Measurements from ENCODE around the gene NECAB2. TPM values are rescaled to one million over a fixed set of nuclear protein-coding genes. Genes with fewer than 3 reads are reported as not detected.

Gene NECAB2
- total RNA-seq, 4 donors from 2014 or later: not detected

- peaks cover 0 to 12% (median 5%) of the 10 kb centered on the region in 4 donors for H3K9me3 ChIP-seq
- no peak overlapping the region for H3K4me3 ChIP-seq
- no peak for DNase-seq (ENCODE audit: extremely low spot score)
- TF ChIP-seq EP300 (IDR thresholded peaks at IDR 0.05) (no peak), CTCF (IDR thresholded peaks at IDR 0.05) (no peak), POLR2A (IDR thresholded peaks at IDR 0.05; ENCODE audit: low read depth) (no peak), POLR2AphosphoS5 (IDR thresholded peaks at IDR 0.05) (no peak)
- H3K27me3 ChIP-seq: peaks cover 0 to 12% (median 0%) of the 10 kb centered on the region in 4 donors
- H3K36me3 ChIP-seq: no peaks in the 10 kb centered on the region
- no peak overlapping the region for H3K27ac ChIP-seq (replicated peaks in 1 of 4)
- intact Hi-C loops (cut with DNase I): no loop called here
- WGBS: 92% methylated on average over 10 of the region's 12 CpGs
- H3K4me1 ChIP-seq: peaks cover 0 to 7% (median 0%) of the 10 kb centered on the region in 4 donors
Measured at GRCh38 chr16:84016477-84016876, 48.4 kb downstream of the NECAB2 start.

- Histone ChIP-seq H3K4me1 (peaks cover 0 to 7% (median 0%) of the 10 kb centered on the region in 4 donors), H3K36me3 (no peaks in the 10 kb centered on the region), H3K4me3 (no peak overlapping the region), H3K27ac (replicated peaks in 1 of 4) (no peak overlapping the region), H3K27me3 (peaks cover 0 to 12% (median 0%) of the 10 kb centered on the region in 4 donors), H3K9me3 (peaks cover 0 to 20% (median 11%) of the 10 kb centered on the region in 4 donors)
- 83% methylated on average over 4 of the region's 4 CpGs for WGBS
- TF ChIP-seq EP300 (IDR thresholded peaks at IDR 0.05) (no peak), POLR2A (IDR thresholded peaks at IDR 0.05; ENCODE audit: low read depth) (no peak), POLR2AphosphoS5 (IDR thresholded peaks at IDR 0.05) (no peak), CTCF (IDR thresholded peaks at IDR 0.05) (no peak)
- no peak for DNase-seq (ENCODE audit: extremely low spot score)
- intact Hi-C loops (cut with DNase I): no loop called here
Measured at GRCh38 chr16:84018710-84019109, 50.7 kb downstream of the NECAB2 start.

DNA sequence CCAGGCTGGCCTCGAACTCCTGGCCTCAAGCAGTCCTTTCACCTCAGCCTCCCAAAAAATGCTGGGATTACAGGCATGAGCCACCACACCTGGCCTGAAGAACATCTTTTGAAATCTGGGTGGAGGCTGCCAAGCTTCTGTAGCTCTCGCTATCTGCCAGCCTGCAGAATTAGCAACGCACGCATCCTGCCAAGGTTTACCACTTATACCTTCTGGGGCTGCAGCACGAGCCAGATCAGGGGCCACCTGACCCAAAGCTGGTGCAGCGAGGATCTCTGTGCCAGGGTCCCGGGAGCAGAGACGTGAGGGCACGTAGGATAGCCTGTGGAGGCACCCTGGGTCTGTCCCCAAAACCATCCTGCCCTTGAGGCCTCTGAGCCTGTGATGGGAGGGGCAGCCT lies 52.3 kb downstream of the NECAB2 start:
- WGBS: 91% methylated on average over 9 of the region's 9 CpGs
- Histone ChIP-seq H3K36me3 (no peaks in the 10 kb centered on the region), H3K4me1 (no peaks in the 10 kb centered on the region)

GRCh38 chr16:84021488-84021887 lies 53.4 kb downstream of the NECAB2 start:
- DNase-seq (ENCODE audit: extremely low spot score): no peak
- Histone ChIP-seq H3K27ac (replicated peaks in 1 of 4) (no peak overlapping the region), H3K4me3 (no peak overlapping the region), H3K36me3 (no peaks in the 10 kb centered on the region), H3K4me1 (no peaks in the 10 kb centered on the region), H3K9me3 (peaks cover 0 to 20% (median 11%) of the 10 kb centered on the region in 4 donors), H3K27me3 (peaks cover 0 to 2% (median 0%) of the 10 kb centered on the region in 4 donors)
- intact Hi-C loops (cut with DNase I): no loop called here
- TF ChIP-seq POLR2A (IDR thresholded peaks at IDR 0.05; ENCODE audit: low read depth): no peak
- 92% methylated on average over 5 of the region's 5 CpGs for WGBS

More for the DNA sequence above, 52.3 kb downstream of the NECAB2 start:
- TF ChIP-seq POLR2A (IDR thresholded peaks at IDR 0.05; ENCODE audit: low read depth): no peak
- TF ChIP-seq POLR2AphosphoS5 (IDR thresholded peaks at IDR 0.05): no peak
- no peak for TF ChIP-seq CTCF (IDR thresholded peaks at IDR 0.05)
- no peak for TF ChIP-seq EP300 (IDR thresholded peaks at IDR 0.05)
- intact Hi-C loops (cut with DNase I): no loop called here
- H3K9me3 ChIP-seq: peaks cover 0 to 20% (median 11%) of the 10 kb centered on the region in 4 donors
- no peak overlapping the region for H3K4me3 ChIP-seq
- DNase-seq (ENCODE audit: extremely low spot score): no peak
- H3K27ac ChIP-seq (replicated peaks in 1 of 4): no peak overlapping the region
- H3K27me3 ChIP-seq: peaks cover 0 to 4% (median 0%) of the 10 kb centered on the region in 4 donors

DNA sequence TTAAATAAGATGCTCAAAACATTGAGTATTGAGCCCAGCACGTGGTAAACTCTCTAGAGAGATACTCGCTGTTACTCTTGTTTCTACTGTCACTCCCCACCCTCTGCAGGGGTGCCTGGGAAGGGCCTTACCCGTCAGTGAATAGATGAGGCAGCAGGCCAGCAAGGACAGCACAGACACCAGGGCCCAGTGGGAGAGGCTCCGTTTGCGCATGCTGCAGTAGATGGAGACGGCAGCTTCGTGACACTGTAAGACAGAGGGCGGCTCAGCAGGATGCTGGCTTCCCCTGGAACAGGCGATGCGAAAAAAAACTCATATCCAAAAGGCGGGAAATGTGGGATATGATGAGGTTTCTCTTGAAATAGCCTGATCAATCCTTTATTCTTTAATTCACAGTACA lies 54.6 kb downstream of the NECAB2 start:
- H3K27ac ChIP-seq (replicated peaks in 1 of 4): no peak overlapping the region
- 79% methylated on average over 11 of the region's 11 CpGs for WGBS
- TF ChIP-seq EP300 (IDR thresholded peaks at IDR 0.05) (no peak), POLR2A (IDR thresholded peaks at IDR 0.05; ENCODE audit: low read depth) (no peak), CTCF (IDR thresholded peaks at IDR 0.05) (no peak), POLR2AphosphoS5 (IDR thresholded peaks at IDR 0.05) (no peak)
- H3K9me3 ChIP-seq: peaks cover 0 to 20% (median 11%) of the 10 kb centered on the region in 4 donors
- intact Hi-C loops (cut with DNase I): no loop called here
- no peak for DNase-seq (ENCODE audit: extremely low spot score)
- H3K4me1 ChIP-seq: no peaks in the 10 kb centered on the region
- H3K4me3 ChIP-seq: no peak overlapping the region
- H3K36me3 ChIP-seq: no peaks in the 10 kb centered on the region
- H3K27me3 ChIP-seq: no peaks in the 10 kb centered on the region
